Measurements from ENCODE around the gene NFKBIE.

NFKBIE gene

GRCh38 chr6:44230034-44230675, 35.2 kb downstream of the NFKBIE start:
- no peak for DNase-seq (ENCODE audit: low read depth in 1 of 2, low spot score in 1 of 2)
- TF ChIP-seq CTCF (IDR thresholded peaks at IDR 0.05; ENCODE audit: insufficient read depth, low read length) (no peak), REST (IDR thresholded peaks at IDR 0.05; ENCODE audit: insufficient replicate concordance, low read depth) (no peak), GABPA (IDR thresholded peaks at IDR 0.05; ENCODE audit: low read depth) (no peak)
- no peaks in the 10 kb centered on the region for H3K27me3 ChIP-seq (ENCODE audit: insufficient read depth, poor library complexity, severe bottlenecking)
- no peak overlapping the region for H3K4me3 ChIP-seq (replicated peaks; ENCODE audit: insufficient read depth, low read length)
- H3K27ac ChIP-seq (replicated peaks): no peak overlapping the region

GRCh38 chr6:44229376-44230033, 35.8 kb downstream of the NFKBIE start:
- Histone ChIP-seq H3K4me3 (replicated peaks; ENCODE audit: insufficient read depth, low read length) (no peak overlapping the region), H3K27me3 (ENCODE audit: insufficient read depth, poor library complexity, severe bottlenecking) (no peaks in the 10 kb centered on the region), H3K27ac (replicated peaks) (no peak overlapping the region)
- TF ChIP-seq GABPA (IDR thresholded peaks at IDR 0.05; ENCODE audit: low read depth) (no peak), CTCF (IDR thresholded peaks at IDR 0.05; ENCODE audit: insufficient read depth, low read length) (no peak), REST (IDR thresholded peaks at IDR 0.05; ENCODE audit: insufficient replicate concordance, low read depth) (no peak), POLR2AphosphoS5 (IDR thresholded peaks at IDR 0.05; ENCODE audit: low read depth) (no peak), SPI1 (IDR thresholded peaks at IDR 0.05; ENCODE audit: borderline replicate concordance, low read depth) (no peak)
- no peak for DNase-seq (ENCODE audit: low read depth in 1 of 2, low spot score in 1 of 2)

GRCh38 chr6:44228836-44229235, 36.5 kb downstream of the NFKBIE start:
- H3K27ac ChIP-seq (replicated peaks): no peak overlapping the region; the same call in 1 of the 2 replicates
- no peaks in the 10 kb centered on the region for H3K27me3 ChIP-seq (ENCODE audit: insufficient read depth, poor library complexity, severe bottlenecking)
- TF ChIP-seq POLR2AphosphoS5 (IDR thresholded peaks at IDR 0.05; ENCODE audit: low read depth) (no peak), SPI1 (IDR thresholded peaks at IDR 0.05; ENCODE audit: borderline replicate concordance, low read depth) (no peak), GABPA (IDR thresholded peaks at IDR 0.05; ENCODE audit: low read depth) (no peak), REST (IDR thresholded peaks at IDR 0.05; ENCODE audit: insufficient replicate concordance, low read depth) (no peak)
- no peak for DNase-seq (ENCODE audit: low read depth in 1 of 2, low spot score in 1 of 2)
- H3K4me3 ChIP-seq (replicated peaks; ENCODE audit: insufficient read depth, low read length): no peak overlapping the region

All from HL-60 (cell line).